ENCODE measurements around the gene CPT1A. TPM values are rescaled to one million over a fixed set of nuclear protein-coding genes. Genes with fewer than 3 reads are reported as not detected.

The CPT1A gene
- total RNA-seq, 1 donor from 2014 or later: 36.1 TPM

GRCh38 chr11:68828155-68828931, 13.4 kb downstream of the CPT1A start:
- DNase-seq (ENCODE audit: extremely low spot score, unreplicated experiment): no peak
- H3K4me3 Mint-ChIP-seq: no peak overlapping the region
- H3K36me3 Mint-ChIP-seq: no peaks in the 10 kb centered on the region
- peaks cover 18% of the 10 kb centered on the region for H3K4me1 Mint-ChIP-seq (ENCODE audit: unreplicated experiment)
- H3K27me3 Mint-ChIP-seq: no peaks in the 10 kb centered on the region
- no peak overlapping the region for H3K27ac Mint-ChIP-seq
- no peaks in the 10 kb centered on the region for H3K9me3 Mint-ChIP-seq
- TF ChIP-seq CTCF (conservative IDR thresholded peaks at IDR 0.05): no peak

- Mint-ChIP-seq H3K27ac (peak overlapping the region; percentile 70), H3K4me1 (ENCODE audit: unreplicated experiment) (peaks cover 14% of the 10 kb centered on the region), H3K4me3 (no peak overlapping the region), H3K27me3 (no peaks in the 10 kb centered on the region), H3K9me3 (no peaks in the 10 kb centered on the region), H3K36me3 (no peaks in the 10 kb centered on the region)
- no peak for DNase-seq (ENCODE audit: extremely low spot score, unreplicated experiment)
- TF ChIP-seq CTCF (conservative IDR thresholded peaks at IDR 0.05): no peak
Observed at GRCh38 chr11:68827733-68828132, 14.0 kb downstream of the CPT1A start.

- H3K27ac Mint-ChIP-seq: no peak overlapping the region
- H3K36me3 Mint-ChIP-seq: peaks cover 3% of the 10 kb centered on the region
- H3K27me3 Mint-ChIP-seq: no peaks in the 10 kb centered on the region
- no peaks in the 10 kb centered on the region for H3K9me3 Mint-ChIP-seq
- peaks cover 10% of the 10 kb centered on the region for H3K4me1 Mint-ChIP-seq (ENCODE audit: unreplicated experiment)
- no peak overlapping the region for H3K4me3 Mint-ChIP-seq
- no peak for TF ChIP-seq CTCF (conservative IDR thresholded peaks at IDR 0.05)
- DNase-seq (ENCODE audit: extremely low spot score, unreplicated experiment): no peak
Observed at GRCh38 chr11:68826726-68827125, 15.0 kb downstream of the CPT1A start.

- Mint-ChIP-seq H3K4me1 (ENCODE audit: unreplicated experiment) (peaks cover 6% of the 10 kb centered on the region), H3K4me3 (no peak overlapping the region), H3K27me3 (no peaks in the 10 kb centered on the region), H3K9me3 (no peaks in the 10 kb centered on the region), H3K27ac (no peak overlapping the region), H3K36me3 (peaks cover 3% of the 10 kb centered on the region)
- TF ChIP-seq CTCF (conservative IDR thresholded peaks at IDR 0.05): no peak
- no peak for DNase-seq (ENCODE audit: extremely low spot score, unreplicated experiment)
Observed at GRCh38 chr11:68825571-68825970, 16.1 kb downstream of the CPT1A start.

GRCh38 chr11:68822546-68822945, 19.2 kb downstream of the CPT1A start:
- DNase-seq (ENCODE audit: extremely low spot score, unreplicated experiment): no peak
- H3K9me3 Mint-ChIP-seq: no peaks in the 10 kb centered on the region
- peaks cover 6% of the 10 kb centered on the region for H3K4me1 Mint-ChIP-seq (ENCODE audit: unreplicated experiment)
- H3K4me3 Mint-ChIP-seq: no peak overlapping the region
- H3K27me3 Mint-ChIP-seq: no peaks in the 10 kb centered on the region
- no peak overlapping the region for H3K27ac Mint-ChIP-seq
- no peak for TF ChIP-seq CTCF (conservative IDR thresholded peaks at IDR 0.05)
- peaks cover 7% of the 10 kb centered on the region for H3K36me3 Mint-ChIP-seq
